Stimulated activated naive CD8-positive, alpha-beta T cell treated with anti-CD3 and anti-CD28 coated beads, Interleukin-15, Interleukin-2, amounts not matched to agents 100 U/mL and 50 U/mL, for 24 hours (primary cell): ENCODE data around the gene BCAS1.

ENCODE experiments used
- ATAC-seq: fragments of 150-1000 bp; cut with Tn5 transposase; one replicate; pipeline ENCODE4 v1.10.0; 2021
- DNase-seq: peaks from one replicate; pipeline ENCODE4 v3.0.0; 2021

BCAS1 gene

GRCh38 chr20:54103067-54103761 lies 32.8 kb upstream of the BCAS1 start:
- peak; percentile 75 for ATAC-seq
- peak; percentile 89 for DNase-seq

- no peak for ATAC-seq
- no peak for DNase-seq
These were observed 32.1 kb upstream of the BCAS1 start for GRCh38 chr20:54102543-54102942.

- ATAC-seq (no peak), DNase-seq (no peak)
These were observed 30.2 kb upstream of the BCAS1 start for GRCh38 chr20:54100563-54100962.

- no peak for ATAC-seq
These were observed 29.5 kb upstream of the BCAS1 start for GRCh38 chr20:54099894-54100293.

GRCh38 chr20:54098047-54098446 lies 27.7 kb upstream of the BCAS1 start:
- DNase-seq, result no peak
- no peak for ATAC-seq

More at GRCh38 chr20:54099894-54100293, 29.5 kb upstream of the BCAS1 start:
- no peak for DNase-seq

- DNase-seq (no peak), ATAC-seq (no peak)
These were observed 26.8 kb upstream of the BCAS1 start for GRCh38 chr20:54097236-54097529.

- DNase-seq (no peak), ATAC-seq (no peak)
These were observed 25.4 kb upstream of the BCAS1 start for GRCh38 chr20:54095824-54096223.

- DNase-seq (no peak), ATAC-seq (no peak)
These were observed 23.8 kb upstream of the BCAS1 start for GRCh38 chr20:54094268-54094580.

GRCh38 chr20:54093423-54094267 lies 23.3 kb upstream of the BCAS1 start:
- DNase-seq, result no peak

GRCh38 chr20:54092021-54092420 lies 21.6 kb upstream of the BCAS1 start:
- ATAC-seq (no peak), DNase-seq (no peak)

More at GRCh38 chr20:54093423-54094267, 23.3 kb upstream of the BCAS1 start:
- no peak for ATAC-seq

- DNase-seq, result no peak
- no peak for ATAC-seq
These were observed 20.7 kb upstream of the BCAS1 start for GRCh38 chr20:54091120-54091480.

GRCh38 chr20:54090230-54091119 lies 20.1 kb upstream of the BCAS1 start:
- ATAC-seq, result no peak
- no peak for DNase-seq

GRCh38 chr20:54088430-54088829 lies 18.0 kb upstream of the BCAS1 start:
- no peak for DNase-seq
- ATAC-seq, result no peak

- ATAC-seq (no peak), DNase-seq (no peak)
These were observed 16.2 kb upstream of the BCAS1 start for GRCh38 chr20:54086507-54087039.

- ATAC-seq (no peak), DNase-seq (no peak)
These were observed 15.5 kb upstream of the BCAS1 start for GRCh38 chr20:54085910-54086309.

GRCh38 chr20:54085425-54085824 lies 15.0 kb upstream of the BCAS1 start:
- DNase-seq (no peak), ATAC-seq (no peak)

GRCh38 chr20:54084727-54085388 lies 14.5 kb upstream of the BCAS1 start:
- no peak for ATAC-seq
- no peak for DNase-seq

- DNase-seq (no peak), ATAC-seq (no peak)
These were observed 13.8 kb upstream of the BCAS1 start for GRCh38 chr20:54084193-54084592.

- DNase-seq (no peak), ATAC-seq (no peak)
These were observed 13.1 kb upstream of the BCAS1 start for GRCh38 chr20:54083459-54083858.

GRCh38 chr20:54082100-54082499 lies 11.7 kb upstream of the BCAS1 start:
- no peak for ATAC-seq
- DNase-seq, result no peak

GRCh38 chr20:54079652-54080051 lies 9.3 kb upstream of the BCAS1 start:
- DNase-seq, result no peak
- ATAC-seq, result no peak

GRCh38 chr20:54078296-54078984 lies 8.0 kb upstream of the BCAS1 start:
- ATAC-seq, result no peak

More at GRCh38 chr20:54078296-54078984, 8.0 kb upstream of the BCAS1 start:
- peak; percentile 15 for DNase-seq
